Right lung (tissue), 5 donors: Measurements from ENCODE around the gene CCDC177. TPM values are rescaled to one million over a fixed set of nuclear protein-coding genes. Genes with fewer than 3 reads are reported as not detected.
"Not testable (repeated sequence)": the region's sequence is repeated elsewhere in the genome, so short reads cannot be mapped to it uniquely, and the experiment has no call there.

ENCODE experiments used
- DNase-seq, 2 donors: peaks; one replicate each; pipeline ENCODE4 v3.0.0-alpha.2; 2013
- polyA plus RNA-seq, 5 donors: library from polyadenylated mRNA; unstranded; fragments of 120-200 nt; gene quantifications; one replicate each; pipeline versions ENCODE4 v1.2.1 to v1.2.3, GENCODE V29; 2013; ENCODE audit warnings: inconsistent platforms in 1 of 5, low replicate concordance in 1 of 5; ENCODE audit not compliant: insufficient read length in 5 of 5, insufficient read depth in 1 of 5

Gene CCDC177
- polyA plus RNA-seq, 5 donors = not detected

GRCh38 chr14:69600304-69600891 is 25.7 kb upstream of the CCDC177 start:
- no peak for DNase-seq

- not testable (repeated sequence) for DNase-seq
Measured at GRCh38 chr14:69599431-69599830, 24.8 kb upstream of the CCDC177 start.

DNA sequence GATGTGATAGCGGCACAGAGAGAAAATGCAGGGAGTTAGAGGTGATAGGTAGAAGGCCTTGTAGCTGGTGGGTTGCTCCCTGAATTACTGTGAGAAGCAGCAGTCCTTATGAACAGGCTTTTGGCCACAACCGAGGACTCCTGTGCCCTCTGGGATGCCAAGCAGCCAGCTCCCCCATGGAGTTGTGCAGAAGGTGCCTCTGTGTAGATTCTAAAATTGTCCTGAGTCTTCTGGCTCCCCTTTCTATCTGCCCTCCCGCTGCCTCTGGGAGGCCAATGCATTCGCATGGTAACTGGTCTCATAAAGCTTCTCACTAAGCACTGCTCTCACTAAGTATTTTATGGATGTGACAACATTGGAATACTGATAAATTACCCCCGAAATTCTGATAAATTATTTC is 20.7 kb upstream of the CCDC177 start:
- DNase-seq = no peak

DNA sequence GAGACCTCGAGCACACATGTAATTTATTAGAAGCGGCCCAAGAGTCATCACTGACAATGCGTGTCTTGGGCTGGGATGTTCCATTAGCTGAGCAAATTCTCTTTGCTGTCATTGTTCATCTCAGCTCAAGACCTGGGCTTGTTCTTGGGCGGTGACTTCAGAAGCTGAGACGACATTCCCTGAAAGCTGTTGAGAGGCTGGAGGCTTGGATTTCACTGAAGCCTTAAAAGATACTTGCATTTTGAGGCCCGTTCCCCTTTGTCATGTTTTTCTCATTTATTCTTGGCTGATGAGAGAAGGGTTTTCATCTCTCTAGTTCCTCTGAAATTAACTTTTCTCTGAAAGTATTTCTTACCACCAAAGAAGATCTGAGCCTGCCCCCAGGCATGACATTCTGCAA is 20.2 kb upstream of the CCDC177 start:
- DNase-seq = no peak

DNA sequence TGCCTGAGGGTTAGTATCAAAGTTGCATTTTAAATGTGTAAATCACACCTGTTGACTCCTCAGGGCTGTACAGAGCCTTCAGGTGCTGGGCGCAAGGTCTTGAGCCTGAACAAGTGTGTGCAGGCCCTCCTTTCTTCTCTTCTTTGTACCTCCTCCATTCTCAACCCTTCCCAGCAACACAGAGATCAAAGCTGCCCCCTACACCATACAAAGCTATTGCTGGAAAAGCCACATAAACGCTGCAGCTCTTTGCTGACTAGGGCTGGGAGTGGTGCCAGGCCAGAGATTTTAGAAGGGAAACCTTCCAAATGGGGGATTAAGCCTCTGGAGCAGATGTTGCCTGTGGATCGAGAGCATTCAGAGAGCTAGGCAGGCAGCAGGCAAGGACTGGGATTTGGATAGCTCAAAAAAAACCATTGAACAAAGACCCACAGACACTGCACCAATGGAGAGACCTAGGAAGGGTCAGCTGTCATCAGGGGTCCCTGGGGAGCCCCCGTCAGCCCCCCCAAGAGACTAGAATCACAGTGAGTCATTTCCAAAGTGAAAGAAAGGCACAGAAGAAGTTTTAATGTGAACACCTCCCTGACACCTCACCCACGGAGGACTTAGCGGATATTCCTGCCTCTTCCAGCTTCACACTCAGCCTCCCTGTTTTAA is 18.5 kb upstream of the CCDC177 start:
- peak; percentile 82 to 85 for DNase-seq

DNA sequence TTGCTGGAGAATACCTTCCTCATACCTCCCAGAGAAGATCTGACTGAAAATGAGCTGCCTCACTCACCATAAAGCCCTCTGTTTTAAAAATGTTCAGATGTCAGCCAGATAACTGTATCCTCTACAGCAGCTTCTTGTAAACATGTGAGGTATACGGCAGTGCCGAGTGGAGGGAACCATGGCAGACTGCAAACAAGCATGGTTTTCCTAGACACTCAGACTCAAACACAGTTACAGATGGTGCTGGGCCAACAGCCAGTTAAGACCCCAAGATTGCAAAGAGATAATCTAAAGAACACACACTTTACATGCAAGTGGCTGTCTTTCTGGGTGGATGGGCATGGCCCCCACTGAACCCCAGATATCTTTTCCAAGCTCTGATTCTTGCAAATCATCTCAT is 16.6 kb upstream of the CCDC177 start:
- DNase-seq = no peak

DNA sequence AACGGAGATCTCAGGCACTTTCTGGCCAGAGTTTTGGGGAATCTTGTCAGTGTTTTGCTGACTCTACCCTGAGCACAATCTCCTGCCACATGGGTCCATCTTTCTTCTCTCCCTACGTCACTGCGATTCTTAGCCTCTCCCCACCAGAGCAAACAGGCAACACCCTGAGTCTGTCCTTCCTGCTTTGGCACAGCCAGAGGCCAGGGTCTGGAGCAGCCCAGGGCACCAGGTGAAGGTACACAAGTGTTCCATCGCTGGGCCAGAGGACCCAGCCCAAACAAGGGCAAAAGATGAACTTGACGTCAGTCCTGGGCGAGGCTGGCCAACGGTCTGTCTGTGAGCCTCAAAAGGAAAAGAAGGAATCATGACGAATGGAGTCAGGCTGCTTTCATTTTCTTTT is 12.7 kb upstream of the CCDC177 start:
- no peak for DNase-seq

GRCh38 chr14:69586404-69586803 is 11.7 kb upstream of the CCDC177 start:
- DNase-seq = no peak

GRCh38 chr14:69584389-69584788 is 9.7 kb upstream of the CCDC177 start:
- DNase-seq = no peak

DNA sequence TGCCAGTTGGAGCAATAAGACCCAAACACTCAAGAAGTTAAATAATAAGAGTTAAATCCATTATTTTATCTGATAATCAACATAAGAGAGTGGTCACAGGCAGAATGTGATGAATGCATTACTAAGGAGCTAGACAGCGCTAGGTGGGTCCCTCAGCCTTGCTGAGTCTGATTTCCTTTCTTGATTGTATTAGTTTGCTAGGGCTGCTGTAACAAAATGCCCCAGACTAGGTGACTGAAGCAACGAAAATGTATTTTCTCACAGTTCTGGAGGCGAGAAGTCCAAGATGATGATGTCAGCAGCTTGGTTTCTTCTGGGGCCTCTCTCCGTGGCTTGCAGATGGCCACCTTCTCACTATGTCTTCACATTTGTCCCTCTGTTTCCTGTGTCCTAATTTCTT is 8.2 kb upstream of the CCDC177 start:
- no peak for DNase-seq

GRCh38 chr14:69582212-69582611 is 7.5 kb upstream of the CCDC177 start:
- DNase-seq = no peak

- DNase-seq = no peak
Measured at GRCh38 chr14:69581316-69581935, 6.8 kb upstream of the CCDC177 start.

GRCh38 chr14:69580009-69580577 is 5.4 kb upstream of the CCDC177 start:
- DNase-seq = no peak

DNA sequence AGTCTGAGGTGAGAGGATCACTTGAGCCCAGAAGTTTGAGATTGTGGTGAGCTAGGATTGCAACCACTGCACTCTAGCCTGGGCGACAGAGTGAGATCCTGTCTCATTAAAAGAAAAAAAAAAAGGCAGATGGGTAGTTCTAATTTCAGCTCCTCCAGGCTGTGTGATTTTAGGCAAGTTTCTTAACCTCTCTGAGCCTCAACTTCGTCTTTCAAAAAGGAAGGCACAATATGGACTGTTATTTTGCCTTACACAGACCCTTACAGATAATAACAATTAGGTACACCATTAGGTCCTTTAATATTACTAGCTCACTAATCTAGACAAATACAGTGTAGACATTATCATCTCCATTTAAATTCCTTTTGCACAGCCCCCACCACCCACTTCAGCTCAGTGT is 4.8 kb upstream of the CCDC177 start:
- DNase-seq = no peak

DNA sequence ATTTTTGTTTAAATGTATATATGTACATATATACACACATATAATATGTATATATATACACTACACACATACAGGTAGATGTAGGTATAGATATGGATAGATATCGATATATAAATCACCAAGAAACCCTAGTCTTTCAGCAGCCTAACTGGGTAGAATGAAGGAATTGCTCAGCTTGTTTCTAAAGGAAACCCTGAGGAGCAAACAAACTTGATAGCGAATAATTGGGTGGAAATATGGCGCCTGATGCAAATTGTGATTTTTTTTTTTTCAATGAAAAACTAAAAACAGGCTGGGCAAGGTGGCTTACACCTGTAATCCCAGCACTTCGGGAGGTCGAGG is 254 bp upstream of the CCDC177 start:
- no peak for DNase-seq

GRCh38 chr14:69573831-69574262 is 824 bp downstream of the CCDC177 start:
- no peak for DNase-seq

GRCh38 chr14:69573205-69573830 is 1.4 kb downstream of the CCDC177 start:
- no peak for DNase-seq

DNA sequence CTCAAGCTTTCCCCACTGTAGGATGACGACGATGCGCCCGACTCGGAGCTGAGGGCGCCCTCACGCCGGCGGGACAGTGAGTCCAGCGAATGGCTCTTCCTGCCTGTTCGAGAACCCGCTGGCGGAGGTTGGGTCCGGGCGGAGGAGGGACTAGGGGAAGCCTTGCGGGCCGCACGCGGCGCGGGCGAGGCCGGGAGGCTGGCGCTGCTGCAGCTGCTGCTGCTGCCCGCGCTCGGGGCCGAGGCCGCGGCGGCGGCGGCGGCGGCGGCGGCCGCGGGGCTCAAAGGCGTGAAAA is 1.9 kb downstream of the CCDC177 start:
- DNase-seq = no peak

DNA sequence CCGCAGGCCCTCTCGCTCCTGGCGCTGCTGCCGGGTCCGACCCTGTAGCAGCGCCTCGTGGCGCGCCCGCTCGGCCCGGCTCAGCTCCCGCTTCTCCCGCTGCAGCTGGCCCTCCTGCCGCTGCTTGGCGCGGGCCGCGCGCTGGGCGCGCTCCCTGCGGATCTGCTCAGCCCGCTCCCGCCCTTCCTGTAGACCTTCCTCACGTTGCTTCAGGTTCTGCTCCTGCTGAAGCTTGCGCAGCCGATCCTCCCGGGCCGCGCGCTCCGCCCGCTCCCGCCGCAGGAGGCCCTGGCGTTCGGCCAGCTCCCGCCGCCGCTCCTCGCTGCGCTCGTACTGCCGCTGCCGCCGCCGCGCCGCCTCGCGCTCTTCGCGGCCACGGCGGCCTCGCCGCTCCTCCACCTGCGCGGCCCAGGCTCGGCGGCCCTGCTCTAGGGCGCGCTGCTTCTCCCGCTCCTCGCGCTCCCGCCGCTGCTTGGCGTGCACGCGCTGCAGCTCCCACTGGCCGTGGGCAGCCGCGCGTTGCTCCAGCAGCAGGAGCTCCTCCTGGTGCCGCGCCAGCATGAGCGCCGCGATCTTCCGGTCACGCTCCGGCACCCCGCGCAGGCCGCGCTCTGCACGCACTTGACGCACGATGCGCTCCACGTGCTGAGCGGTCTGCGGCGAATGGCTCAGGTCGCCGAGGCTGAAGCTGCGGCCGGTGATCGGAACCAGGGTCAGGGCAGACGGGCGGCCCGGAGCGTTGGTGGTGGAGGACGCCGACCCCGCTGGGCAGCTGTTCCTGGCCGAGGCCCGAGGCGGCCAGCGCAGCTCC is 2.4 kb downstream of the CCDC177 start:
- DNase-seq = peak in 1 of 2 donors; percentile 53

GRCh38 chr14:69571449-69572029 is 3.1 kb downstream of the CCDC177 start:
- DNase-seq = peak in 1 of 2 donors; percentile 19

DNA sequence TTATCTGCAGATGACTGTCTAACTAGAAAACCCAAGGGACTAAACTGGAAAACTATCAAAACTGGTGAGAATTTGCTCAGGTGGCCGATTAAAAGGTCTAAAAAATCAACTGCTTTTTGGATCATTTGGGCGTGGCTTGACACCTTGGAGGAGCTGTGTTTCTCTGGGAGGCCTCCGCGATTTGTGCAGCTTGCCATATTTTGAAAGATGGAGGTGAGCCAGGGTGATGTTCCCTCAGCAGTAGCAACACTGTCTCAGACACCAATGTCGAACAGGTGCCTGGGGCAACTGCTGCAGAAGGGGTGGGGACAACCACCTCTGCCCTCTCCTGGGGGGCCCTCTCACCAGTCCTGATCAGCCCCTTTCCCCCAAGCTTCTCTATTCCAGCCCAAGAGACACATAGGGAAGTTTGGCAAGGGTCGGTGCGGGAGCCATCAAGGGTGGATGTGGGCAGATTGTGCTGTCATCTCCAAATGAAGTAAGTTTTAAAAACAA is 3.8 kb downstream of the CCDC177 start:
- DNase-seq = no peak

DNA sequence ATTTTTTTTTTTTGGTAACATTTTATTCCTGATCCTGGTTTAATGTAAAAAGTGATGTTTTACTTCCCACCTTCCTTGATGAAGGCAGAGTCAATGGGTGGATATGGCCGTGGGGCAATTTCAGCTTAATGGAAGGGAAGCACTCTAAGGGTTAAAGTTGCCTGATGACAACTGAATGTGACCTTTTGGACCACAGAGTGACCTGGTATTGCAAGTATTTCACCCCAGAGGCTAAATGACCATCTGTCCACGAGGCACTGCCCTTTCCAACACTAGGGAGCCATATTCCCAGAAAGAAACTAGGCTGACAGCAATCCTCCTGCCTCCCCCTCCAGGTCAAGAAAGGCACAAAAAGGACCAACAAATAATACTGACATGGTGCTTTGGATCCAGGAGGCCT is 4.8 kb downstream of the CCDC177 start:
- DNase-seq = no peak
